ENCODE results near the gene URB1. TPM values are rescaled to one million over a fixed set of nuclear protein-coding genes. Genes with fewer than 3 reads are reported as not detected.

URB1 gene
- total and polyA plus RNA-seq, 9 of the 15 experiments (the other 6 are each of a cell fraction or from before 2014, with no cell fraction given): 0.97 to 53.6 (median 21.5) TPM

DNA sequence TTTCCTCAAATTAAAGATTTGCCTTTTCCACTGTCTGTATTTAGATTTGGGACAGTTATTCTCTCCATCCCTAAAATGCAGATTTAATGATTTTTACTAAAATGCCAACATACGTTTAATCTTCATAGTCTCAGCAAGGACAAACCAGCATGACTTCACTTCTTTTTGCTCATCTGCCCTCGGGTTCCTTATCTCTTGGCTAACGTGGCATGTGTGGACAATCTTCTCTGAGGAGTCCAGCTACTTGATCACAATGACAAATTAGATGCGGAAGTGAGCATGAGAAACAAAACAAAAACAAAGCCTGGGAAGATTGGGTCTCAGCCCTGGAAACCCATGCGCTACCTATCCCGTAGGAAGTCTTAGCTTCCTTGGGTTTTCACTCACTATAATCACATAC lies 93.1 kb downstream of the URB1 start (continued):
- TF ChIP-seq POLR3A (IDR thresholded peaks at IDR 0.05; ENCODE audit: borderline replicate concordance, extremely low read depth, insufficient read depth, insufficient read length) (no peak), CBFA2T3 (IDR thresholded peaks at IDR 0.05) (peak; percentile 18; the same call in 1 of the 2 replicates), RNF2 (IDR thresholded peaks at IDR 0.05) (no peak)
- TF ChIP-seq, protein P1, sequence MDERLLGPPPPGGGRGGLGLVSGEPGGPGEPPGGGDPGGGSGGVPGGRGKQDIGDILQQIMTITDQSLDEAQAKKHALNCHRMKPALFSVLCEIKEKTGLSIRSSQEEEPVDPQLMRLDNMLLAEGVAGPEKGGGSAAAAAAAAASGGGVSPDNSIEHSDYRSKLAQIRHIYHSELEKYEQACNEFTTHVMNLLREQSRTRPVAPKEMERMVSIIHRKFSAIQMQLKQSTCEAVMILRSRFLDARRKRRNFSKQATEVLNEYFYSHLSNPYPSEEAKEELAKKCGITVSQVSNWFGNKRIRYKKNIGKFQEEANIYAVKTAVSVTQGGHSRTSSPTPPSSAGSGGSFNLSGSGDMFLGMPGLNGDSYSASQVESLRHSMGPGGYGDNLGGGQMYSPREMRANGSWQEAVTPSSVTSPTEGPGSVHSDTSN (CRISPR knock-in tag; IDR thresholded peaks at IDR 0.05; ENCODE audit: low read depth): no peak
- TF ChIP-seq, protein P1 (tag; conservative IDR thresholded peaks at IDR 0.05; ENCODE audit: low read depth): 0 out of 2 replicates have a peak, but pooled peaks have one; percentile 23

DNA sequence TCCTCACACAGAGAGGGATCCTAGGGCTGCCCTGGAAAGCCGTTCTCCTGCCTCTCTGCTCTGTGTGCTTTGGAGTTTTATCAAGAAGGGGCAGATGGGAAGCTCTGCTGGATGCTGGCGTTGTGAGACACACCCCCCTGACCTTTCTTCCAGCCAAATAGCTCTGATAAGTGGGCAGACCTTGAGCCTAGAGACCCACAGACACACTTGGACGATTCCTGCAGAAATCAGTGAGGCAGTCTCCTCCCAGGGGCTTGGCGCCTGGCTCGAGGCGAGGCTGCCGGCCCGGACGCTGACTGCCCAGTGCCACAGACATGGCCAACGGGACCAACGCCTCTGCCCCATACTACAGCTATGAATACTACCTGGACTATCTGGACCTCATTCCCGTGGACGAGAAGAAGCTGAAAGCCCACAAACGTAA lies 94.1 kb downstream of the URB1 start, which contains the start of gene MRAP:
Gene MRAP (plus strand): TSS at position 198 of the 424 bp plus-strand sequence. CDS start 117 bp downstream, at position 315.
- in situ Hi-C loops (cut with MboI): no loop called here
- POLR2A ChIA-PET: interaction anchor here (0.6 to 2.1 kb wide), 4 partner anchors 9 to 636 kb away, joined by 3 to 7 read pairs (median 5); partner anchors contain the start of gene MIS18A
- peaks cover 3% of the 10 kb centered on the region for H3K9me1 ChIP-seq (ENCODE audit: control insufficient read depth, insufficient read depth, low read length)
- TF ChIP-seq, protein P2, sequence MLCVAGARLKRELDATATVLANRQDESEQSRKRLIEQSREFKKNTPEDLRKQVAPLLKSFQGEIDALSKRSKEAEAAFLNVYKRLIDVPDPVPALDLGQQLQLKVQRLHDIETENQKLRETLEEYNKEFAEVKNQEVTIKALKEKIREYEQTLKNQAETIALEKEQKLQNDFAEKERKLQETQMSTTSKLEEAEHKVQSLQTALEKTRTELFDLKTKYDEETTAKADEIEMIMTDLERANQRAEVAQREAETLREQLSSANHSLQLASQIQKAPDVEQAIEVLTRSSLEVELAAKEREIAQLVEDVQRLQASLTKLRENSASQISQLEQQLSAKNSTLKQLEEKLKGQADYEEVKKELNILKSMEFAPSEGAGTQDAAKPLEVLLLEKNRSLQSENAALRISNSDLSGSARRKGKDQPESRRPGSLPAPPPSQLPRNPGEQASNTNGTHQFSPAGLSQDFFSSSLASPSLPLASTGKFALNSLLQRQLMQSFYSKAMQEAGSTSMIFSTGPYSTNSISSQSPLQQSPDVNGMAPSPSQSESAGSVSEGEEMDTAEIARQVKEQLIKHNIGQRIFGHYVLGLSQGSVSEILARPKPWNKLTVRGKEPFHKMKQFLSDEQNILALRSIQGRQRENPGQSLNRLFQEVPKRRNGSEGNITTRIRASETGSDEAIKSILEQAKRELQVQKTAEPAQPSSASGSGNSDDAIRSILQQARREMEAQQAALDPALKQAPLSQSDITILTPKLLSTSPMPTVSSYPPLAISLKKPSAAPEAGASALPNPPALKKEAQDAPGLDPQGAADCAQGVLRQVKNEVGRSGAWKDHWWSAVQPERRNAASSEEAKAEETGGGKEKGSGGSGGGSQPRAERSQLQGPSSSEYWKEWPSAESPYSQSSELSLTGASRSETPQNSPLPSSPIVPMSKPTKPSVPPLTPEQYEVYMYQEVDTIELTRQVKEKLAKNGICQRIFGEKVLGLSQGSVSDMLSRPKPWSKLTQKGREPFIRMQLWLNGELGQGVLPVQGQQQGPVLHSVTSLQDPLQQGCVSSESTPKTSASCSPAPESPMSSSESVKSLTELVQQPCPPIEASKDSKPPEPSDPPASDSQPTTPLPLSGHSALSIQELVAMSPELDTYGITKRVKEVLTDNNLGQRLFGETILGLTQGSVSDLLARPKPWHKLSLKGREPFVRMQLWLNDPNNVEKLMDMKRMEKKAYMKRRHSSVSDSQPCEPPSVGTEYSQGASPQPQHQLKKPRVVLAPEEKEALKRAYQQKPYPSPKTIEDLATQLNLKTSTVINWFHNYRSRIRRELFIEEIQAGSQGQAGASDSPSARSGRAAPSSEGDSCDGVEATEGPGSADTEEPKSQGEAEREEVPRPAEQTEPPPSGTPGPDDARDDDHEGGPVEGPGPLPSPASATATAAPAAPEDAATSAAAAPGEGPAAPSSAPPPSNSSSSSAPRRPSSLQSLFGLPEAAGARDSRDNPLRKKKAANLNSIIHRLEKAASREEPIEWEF (CRISPR knock-in tag; IDR thresholded peaks at IDR 0.05): no peak
- TF ChIP-seq TAL1 (IDR thresholded peaks at IDR 0.05) (peak; percentile 23; the same call in 1 of the 2 replicates), ARID1B (IDR thresholded peaks at IDR 0.05) (0 out of 2 replicates have a peak, but pooled peaks have one; percentile 14), TCF3 (CRISPR knock-in tag; IDR thresholded peaks at IDR 0.05) (peak; percentile 46)
- TF ChIP-seq, protein P3, sequence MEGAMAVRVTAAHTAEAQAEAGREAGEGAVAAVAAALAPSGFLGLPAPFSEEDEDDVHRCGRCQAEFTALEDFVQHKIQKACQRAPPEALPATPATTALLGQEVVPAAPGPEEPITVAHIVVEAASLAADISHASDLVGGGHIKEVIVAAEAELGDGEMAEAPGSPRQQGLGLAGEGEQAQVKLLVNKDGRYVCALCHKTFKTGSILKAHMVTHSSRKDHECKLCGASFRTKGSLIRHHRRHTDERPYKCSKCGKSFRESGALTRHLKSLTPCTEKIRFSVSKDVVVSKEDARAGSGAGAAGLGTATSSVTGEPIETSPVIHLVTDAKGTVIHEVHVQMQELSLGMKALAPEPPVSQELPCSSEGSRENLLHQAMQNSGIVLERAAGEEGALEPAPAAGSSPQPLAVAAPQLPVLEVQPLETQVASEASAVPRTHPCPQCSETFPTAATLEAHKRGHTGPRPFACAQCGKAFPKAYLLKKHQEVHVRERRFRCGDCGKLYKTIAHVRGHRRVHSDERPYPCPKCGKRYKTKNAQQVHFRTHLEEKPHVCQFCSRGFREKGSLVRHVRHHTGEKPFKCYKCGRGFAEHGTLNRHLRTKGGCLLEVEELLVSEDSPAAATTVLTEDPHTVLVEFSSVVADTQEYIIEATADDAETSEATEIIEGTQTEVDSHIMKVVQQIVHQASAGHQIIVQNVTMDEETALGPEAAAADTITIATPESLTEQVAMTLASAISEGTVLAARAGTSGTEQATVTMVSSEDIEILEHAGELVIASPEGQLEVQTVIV (CRISPR knock-in tag; IDR thresholded peaks at IDR 0.05; ENCODE audit: borderline replicate concordance): no peak

More for the DNA sequence above, 94.1 kb downstream of the URB1 start, which contains the start of gene MRAP:
- no peak within 1 kb of the TSS for H3K27ac ChIP-seq (ENCODE audit: extremely low read depth, low read depth, low read length)
- 54% methylated on average over 14 of the region's 14 CpGs for WGBS (ENCODE audit: insufficient coverage, low coverage, missing lambda C conversion rate)
- peak; percentile 74 for ATAC-seq
- peaks cover 30% of the 10 kb centered on the region for H3K36me3 ChIP-seq (ENCODE audit: control insufficient read depth, insufficient read depth, low read length)
- no peaks in the 10 kb centered on the region for H4K20me1 ChIP-seq (replicated peaks; ENCODE audit: control insufficient read depth, insufficient read depth, low read length)
- no peak within 1 kb of the TSS for H3K4me3 ChIP-seq
- BruUV-seq (replicated peaks): no TSS peak
- FAIRE-seq: no peak
- CTCF ChIA-PET (ENCODE audit: low intra/inter-chr PET ratio): no interaction called here
- H3K9me3 ChIP-seq (replicated peaks; ENCODE audit: control insufficient read depth, insufficient read depth, low read depth, low read length): peaks cover 6% of the 10 kb centered on the region
- DNase-seq (ENCODE audit: extremely low read depth in 1 of 4, low spot score in 3 of 4): peak in 3 of 4 experiments; percentile 11 to 61 (median 46)
- intact Hi-C loops (cut with micrococcal nuclease): loop anchor here (10.0 kb wide), 1 partner anchor 286 kb away; the partner anchor contains the start of gene TCP10L
- peak within 1 kb of the TSS in 1 of 2 experiments; percentile 62; a peak in 2 of 4 replicates for H3K9ac ChIP-seq (ENCODE audit: insufficient read depth in 1 of 2, low read depth in 2 of 2, low read length in 2 of 2)
- H3K4me2 ChIP-seq (ENCODE audit: insufficient read depth, low read length): no peak within 1 kb of the TSS
- H3K27me3 ChIP-seq (ENCODE audit: control insufficient read depth in 2 of 2, insufficient read depth in 2 of 2, low read length in 2 of 2): no peaks in the 10 kb centered on the region
- peaks cover 2 to 11% of the 10 kb centered on the region in 2 experiments; a peak in 4 of 5 replicates for H3K4me1 ChIP-seq (replicated peaks in 1 of 2; ENCODE audit: control insufficient read depth in 2 of 2, insufficient read depth in 2 of 2, low read length in 2 of 2)
- no peaks in the 10 kb centered on the region for H3K79me2 ChIP-seq (ENCODE audit: control insufficient read depth, insufficient read depth, low read length)
- H2AFZ ChIP-seq (ENCODE audit: low read depth, low read length): no peak within 1 kb of the TSS
